GM12878 (cell line): ENCODE results near the gene PAQR8. TPM values are rescaled to one million over a fixed set of nuclear protein-coding genes. Genes with fewer than 3 reads are reported as not detected.

Experiments used
- ATAC-seq: fragments of 200-7000 bp; cut with Tn5 transposase; 3 replicates; pipeline ENCODE4 v1.9.1; 2020; ENCODE audit warnings: mild to moderate bottlenecking, moderate library complexity
- BruUV-seq: library from RNA; stranded (reverse); fragments of 400-500 nt; replicated peaks from 2 replicates; lab custom pipeline; 2021; lab: Mats Ljungman, UMichigan
- CTCF ChIA-PET: fragments of 300-600 bp; sonication (Branson Sonifier 250); formaldehyde crosslinking; extraction: SDS; loops from one replicate; lab custom pipeline; 2021; ENCODE audit warnings: inconsistent platforms; lab: Yijun Ruan, JAX
- POLR2A ChIA-PET: fragments of 350-600 bp; formaldehyde crosslinking; extraction: SDS; loops from one replicate; lab custom pipeline; 2021; ENCODE audit warnings: inconsistent platforms; lab: Charles Lee
- RAD21 ChIA-PET: fragments of 300-600 bp; sonication (Branson Sonifier 250); formaldehyde crosslinking; loops from one replicate; lab custom pipeline; 2023; ENCODE audit warnings: antibody characterized with exemption; ENCODE audit not compliant: unreplicated experiment; lab: Charles Lee
- SMC1A ChIA-PET: fragments of 300-600 bp; sonication (Branson Sonifier 250); formaldehyde crosslinking; loops from one replicate; lab custom pipeline; 2023; ENCODE audit not compliant: unreplicated experiment, uncharacterized antibody; lab: Charles Lee
- DNase-seq: peaks from one replicate; pipeline ENCODE4 v3.0.0-alpha.2; 2011; ENCODE audit warnings: low read depth, low spot score
- FAIRE-seq: peaks from 3 replicates; lab custom pipeline; 2011; peaks lifted over from hg19 to GRCh38; lab: Jason Lieb, UNC
- H2AFZ ChIP-seq: 2 replicates; pipeline ENCODE4 v1.6.0; 2011; ENCODE audit warnings: low read depth, low read length, control low read depth; ENCODE audit not compliant: control insufficient read depth
- H3K27ac ChIP-seq: 2 replicates; pipeline ENCODE4 v1.5.1; 2011; ENCODE audit warnings: control low read depth; ENCODE audit not compliant: control insufficient read depth, insufficient read depth
- H3K27me3 ChIP-seq, 2 experiments: replicated peaks in 1 of 2; 2 replicates each; pipeline versions ENCODE4 v1.6.0 to v1.6.1; 2011; ENCODE audit warnings: low read length in 1 of 2; ENCODE audit not compliant: control insufficient read depth in 2 of 2, insufficient read depth in 2 of 2
- H3K36me3 ChIP-seq, 2 experiments: 2 replicates each; pipeline ENCODE4 v1.5.1; 2011; ENCODE audit warnings: low read length in 1 of 2; ENCODE audit not compliant: control insufficient read depth in 2 of 2, insufficient read depth in 2 of 2
- H3K4me1 ChIP-seq: 2 replicates; pipeline ENCODE4 v1.6.1; 2011; ENCODE audit warnings: mild to moderate bottlenecking, low read length, moderate library complexity, mixed read lengths; ENCODE audit not compliant: control insufficient read depth, insufficient read depth
- H3K4me2 ChIP-seq: 2 replicates; pipeline ENCODE4 v1.6.0; 2011; ENCODE audit warnings: control low read depth; ENCODE audit not compliant: control insufficient read depth, insufficient read depth
- H3K4me3 ChIP-seq: fragments of 200-600 bp; sonication (generic); 2 replicates; pipeline ENCODE4 v1.5.1; 2016
- H3K79me2 ChIP-seq: 2 replicates; pipeline ENCODE4 v1.6.0; 2011; ENCODE audit warnings: low read length; ENCODE audit not compliant: control insufficient read depth, insufficient read depth
- H3K9ac ChIP-seq: 2 replicates; pipeline ENCODE4 v1.8.0; 2011; ENCODE audit warnings: low read length, control low read depth, mixed read lengths; ENCODE audit not compliant: control insufficient read depth, insufficient read depth
- H3K9me3 ChIP-seq: replicated peaks from 3 replicates; pipeline ENCODE4 v1.5.1; 2011; ENCODE audit warnings: mild to moderate bottlenecking, low read length; ENCODE audit not compliant: control insufficient read depth, insufficient read depth
- H4K20me1 ChIP-seq: 2 replicates; pipeline ENCODE4 v1.6.0; 2011; ENCODE audit not compliant: control insufficient read depth, insufficient read depth
- ASH2L ChIP-seq: fragments of 300-600, 200-600 bp; sonication (generic); IDR thresholded peaks from 2 replicates; pipeline ENCODE4 v1.6.1; 2017; ENCODE audit warnings: low read depth, mild to moderate bottlenecking, borderline replicate concordance
- CREM ChIP-seq: IDR thresholded peaks from 2 replicates; pipeline ENCODE4 v1.6.1; 2014; ENCODE audit warnings: antibody characterized with exemption, low read depth
- JUNB ChIP-seq: IDR thresholded peaks from 2 replicates; pipeline ENCODE4 v1.6.1; 2016; ENCODE audit warnings: antibody characterized with exemption, mild to moderate bottlenecking
- MEF2A ChIP-seq: IDR thresholded peaks from 2 replicates; pipeline ENCODE4 v1.6.1; 2011; ENCODE audit warnings: low read depth, mild to moderate bottlenecking, low read length, moderate library complexity; ENCODE audit not compliant: insufficient read depth
- MTA3 ChIP-seq: IDR thresholded peaks from 2 replicates; pipeline ENCODE4 v1.6.1; 2012; ENCODE audit warnings: low read length, inconsistent platforms, borderline replicate concordance
- ZNF24 ChIP-seq: fragments of 450-650 bp; IDR thresholded peaks from 2 replicates; pipeline ENCODE4 v1.6.1; 2017; ENCODE audit warnings: antibody characterized with exemption, mild to moderate bottlenecking
- ZNF622 ChIP-seq: fragments of 450-650 bp; IDR thresholded peaks from 2 replicates; pipeline ENCODE4 v1.6.1; 2017; ENCODE audit warnings: mild to moderate bottlenecking, inconsistent platforms
- WGBS: methylation state at CpG from one replicate; pipeline ENCODE4 v1.1.6; 2016; ENCODE audit warnings: low lambda C conversion rate; ENCODE audit not compliant: insufficient replicate concordance, insufficient coverage; ENCODE audit errors: missing lambda C conversion rate; 5-methylcytosine and 5-hydroxymethylcytosine counted together
- in situ Hi-C: fragments of 300-500 bp; cut with MboI; formaldehyde crosslinking; loops from 9 replicates; pipeline ENCODE4 v1.14.3; 2018; ENCODE audit warnings: mixed read lengths
- intact Hi-C: fragments of 100-400 bp; cut with micrococcal nuclease; formaldehyde crosslinking; loops from one replicate; pipeline ENCODE4 v1.14.2; 2022; ENCODE audit not compliant: unreplicated experiment
- polyA plus RNA-seq, 11 experiments: library from polyadenylated mRNA; depleted of rRNA in 4 of 11; unstranded in 6 of 11; stranded (reverse) in 5 of 11; fragments of >200 nt; fragmentation: Nextera tagmentation in 4 of 11; fragmentation: Illumina TruSeq in 1 of 11; extraction: Ambion mirVana in 4 of 11; extraction: Trizol in 1 of 11; gene quantifications; 1 replicate in 1 of 11; 2 replicates in 10 of 11; pipeline versions ENCODE4 v1.2.1 to v1.2.3, GENCODE V29; 2011 to 2016; ENCODE audit warnings: inconsistent platforms in 2 of 11, missing spikeins in 2 of 11, low read depth in 1 of 11
- total RNA-seq, 4 experiments: library from RNA; depleted of rRNA in 3 of 4; stranded (reverse); fragments of >200 nt in 3 of 4; fragmentation: Illumina TruSeq in 1 of 4; extraction: Trizol in 1 of 4; gene quantifications; 2 replicates each; pipeline versions ENCODE4 v1.2.1 to v1.2.3, GENCODE V29; 2013 to 2021
- TF ChIP-seq, protein P1 (sequence below): fragments of 450-650 bp; IDR thresholded peaks from 2 replicates; pipeline ENCODE4 v1.6.1; 2018; ENCODE audit warnings: mild to moderate bottlenecking, low read depth, moderate library complexity; ENCODE audit not compliant: partially characterized antibody
- TF ChIP-seq, protein P2 (sequence below): fragments of 150-350 bp; IDR thresholded peaks from 2 replicates; pipeline ENCODE4 v1.6.1; 2016; ENCODE audit warnings: low read depth, low read length
- TF ChIP-seq, protein P3 (sequence below): fragments of 450-650 bp; formaldehyde crosslinking; IDR thresholded peaks from 2 replicates; pipeline ENCODE4 v1.4.0; 2022; ENCODE audit warnings: mild to moderate bottlenecking, moderate library complexity
- TF ChIP-seq, protein P4 (sequence below): fragments of 150-350 bp; IDR thresholded peaks from 2 replicates; pipeline ENCODE4 v1.6.1; 2014; ENCODE audit warnings: mild to moderate bottlenecking, low read depth, low read length

PAQR8 gene
- total and polyA plus RNA-seq, 10 of the 15 experiments (the other 5 are each of a cell fraction or from before 2014, with no cell fraction given): 3.9 to 22.4 (median 14.6) TPM

DNA sequence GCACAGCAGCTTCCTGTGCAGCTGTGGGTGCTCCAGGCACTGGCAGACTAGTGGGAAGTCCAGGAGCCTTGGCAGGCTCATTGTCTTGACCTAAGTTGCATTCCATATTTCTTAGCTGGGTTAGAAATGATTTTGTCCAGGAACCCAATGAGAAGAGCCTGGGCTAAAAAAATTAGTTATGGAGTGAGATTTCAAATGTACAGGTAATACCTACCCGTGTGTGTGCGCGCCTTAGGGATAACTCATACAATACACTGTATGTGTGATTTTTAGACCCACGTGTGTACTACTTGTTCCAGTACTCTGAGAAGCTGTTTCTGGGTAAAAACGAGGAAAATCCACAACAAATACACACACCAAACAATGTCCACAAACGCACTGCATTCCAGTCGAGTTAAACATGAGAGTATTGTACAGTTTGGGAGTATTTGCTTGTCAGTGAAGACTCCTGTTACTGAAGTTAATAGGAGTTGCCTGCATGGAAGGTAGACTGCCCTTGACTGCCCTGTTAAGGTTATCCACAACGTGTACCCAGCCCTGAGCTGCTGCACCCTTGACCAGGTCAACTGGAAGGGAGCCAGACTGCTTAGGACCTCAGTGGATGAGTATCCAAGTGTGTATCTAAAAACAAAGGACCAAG is 1.4 kb downstream of the PAQR8 start:
- BruUV-seq: TSS peak; percentile 48
- H3K79me2 ChIP-seq: peaks cover 37% of the 10 kb centered on the region
- WGBS: 48% methylated on average over 8 of the region's 8 CpGs
- ATAC-seq: peak; percentile 15
- no peaks in the 10 kb centered on the region for H4K20me1 ChIP-seq
- DNase-seq: no peak
- RAD21 ChIA-PET: interaction anchor here (0.9 to 8.3 kb wide), 14 partner anchors 12 to 83 kb away, joined by 3 to 125 read pairs (median 10); partner anchors contain the start of gene MCM3
- peak overlapping the region; percentile 94 for H3K4me3 ChIP-seq
- H3K36me3 ChIP-seq: peaks cover 2 to 3% of the 10 kb centered on the region in 2 experiments; a peak in 2 of 4 replicates
- H3K9ac ChIP-seq: peak overlapping the region; percentile 86
- H3K4me2 ChIP-seq: peak overlapping the region; percentile 89
- H3K27ac ChIP-seq: peak overlapping the region; percentile 80
- SMC1A ChIA-PET: interaction anchor here (1.1 to 8.3 kb wide), 12 partner anchors 9 to 300 kb away, joined by 3 to 112 read pairs (median 15); partner anchors contain the start of gene MCM3
- no peaks in the 10 kb centered on the region for H3K27me3 ChIP-seq
- POLR2A ChIA-PET: interaction anchor here (0.5 to 7.6 kb wide), 14 partner anchors 11 to 78 kb away, joined by 3 to 79 read pairs (median 6); partner anchors contain the start of gene MCM3
- peaks cover 20% of the 10 kb centered on the region for H3K4me1 ChIP-seq
- FAIRE-seq: no peak
- in situ Hi-C loops (no loop called here), intact Hi-C loops (loop anchor here (2.0 kb wide), 2 partner anchors 35 to 67 kb away; no protein-coding TSS in a partner anchor)
- CTCF ChIA-PET: interaction anchor here (1.0 to 8.8 kb wide), 11 partner anchors 8 to 79 kb away, joined by 3 to 110 read pairs (median 9); partner anchors contain the start of genes EFHC1 and MCM3
- no peaks in the 10 kb centered on the region for H3K9me3 ChIP-seq
- peak overlapping the region; percentile 73; the same call in 1 of the 2 replicates for H2AFZ ChIP-seq
- TF ChIP-seq, protein P1, sequence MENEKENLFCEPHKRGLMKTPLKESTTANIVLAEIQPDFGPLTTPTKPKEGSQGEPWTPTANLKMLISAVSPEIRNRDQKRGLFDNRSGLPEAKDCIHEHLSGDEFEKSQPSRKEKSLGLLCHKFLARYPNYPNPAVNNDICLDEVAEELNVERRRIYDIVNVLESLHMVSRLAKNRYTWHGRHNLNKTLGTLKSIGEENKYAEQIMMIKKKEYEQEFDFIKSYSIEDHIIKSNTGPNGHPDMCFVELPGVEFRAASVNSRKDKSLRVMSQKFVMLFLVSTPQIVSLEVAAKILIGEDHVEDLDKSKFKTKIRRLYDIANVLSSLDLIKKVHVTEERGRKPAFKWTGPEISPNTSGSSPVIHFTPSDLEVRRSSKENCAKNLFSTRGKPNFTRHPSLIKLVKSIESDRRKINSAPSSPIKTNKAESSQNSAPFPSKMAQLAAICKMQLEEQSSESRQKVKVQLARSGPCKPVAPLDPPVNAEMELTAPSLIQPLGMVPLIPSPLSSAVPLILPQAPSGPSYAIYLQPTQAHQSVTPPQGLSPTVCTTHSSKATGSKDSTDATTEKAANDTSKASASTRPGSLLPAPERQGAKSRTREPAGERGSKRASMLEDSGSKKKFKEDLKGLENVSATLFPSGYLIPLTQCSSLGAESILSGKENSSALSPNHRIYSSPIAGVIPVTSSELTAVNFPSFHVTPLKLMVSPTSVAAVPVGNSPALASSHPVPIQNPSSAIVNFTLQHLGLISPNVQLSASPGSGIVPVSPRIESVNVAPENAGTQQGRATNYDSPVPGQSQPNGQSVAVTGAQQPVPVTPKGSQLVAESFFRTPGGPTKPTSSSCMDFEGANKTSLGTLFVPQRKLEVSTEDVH: no peak
- TF ChIP-seq MTA3: no peak
- TF ChIP-seq ASH2L: no peak
- TF ChIP-seq ZNF622: no peak
- TF ChIP-seq CREM: no peak
- TF ChIP-seq, protein P2, sequence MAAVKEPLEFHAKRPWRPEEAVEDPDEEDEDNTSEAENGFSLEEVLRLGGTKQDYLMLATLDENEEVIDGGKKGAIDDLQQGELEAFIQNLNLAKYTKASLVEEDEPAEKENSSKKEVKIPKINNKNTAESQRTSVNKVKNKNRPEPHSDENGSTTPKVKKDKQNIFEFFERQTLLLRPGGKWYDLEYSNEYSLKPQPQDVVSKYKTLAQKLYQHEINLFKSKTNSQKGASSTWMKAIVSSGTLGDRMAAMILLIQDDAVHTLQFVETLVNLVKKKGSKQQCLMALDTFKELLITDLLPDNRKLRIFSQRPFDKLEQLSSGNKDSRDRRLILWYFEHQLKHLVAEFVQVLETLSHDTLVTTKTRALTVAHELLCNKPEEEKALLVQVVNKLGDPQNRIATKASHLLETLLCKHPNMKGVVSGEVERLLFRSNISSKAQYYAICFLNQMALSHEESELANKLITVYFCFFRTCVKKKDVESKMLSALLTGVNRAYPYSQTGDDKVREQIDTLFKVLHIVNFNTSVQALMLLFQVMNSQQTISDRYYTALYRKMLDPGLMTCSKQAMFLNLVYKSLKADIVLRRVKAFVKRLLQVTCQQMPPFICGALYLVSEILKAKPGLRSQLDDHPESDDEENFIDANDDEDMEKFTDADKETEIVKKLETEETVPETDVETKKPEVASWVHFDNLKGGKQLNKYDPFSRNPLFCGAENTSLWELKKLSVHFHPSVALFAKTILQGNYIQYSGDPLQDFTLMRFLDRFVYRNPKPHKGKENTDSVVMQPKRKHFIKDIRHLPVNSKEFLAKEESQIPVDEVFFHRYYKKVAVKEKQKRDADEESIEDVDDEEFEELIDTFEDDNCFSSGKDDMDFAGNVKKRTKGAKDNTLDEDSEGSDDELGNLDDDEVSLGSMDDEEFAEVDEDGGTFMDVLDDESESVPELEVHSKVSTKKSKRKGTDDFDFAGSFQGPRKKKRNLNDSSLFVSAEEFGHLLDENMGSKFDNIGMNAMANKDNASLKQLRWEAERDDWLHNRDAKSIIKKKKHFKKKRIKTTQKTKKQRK: no peak
- TF ChIP-seq JUNB: no peak
- no peak for TF ChIP-seq MEF2A
- TF ChIP-seq, protein P3, sequence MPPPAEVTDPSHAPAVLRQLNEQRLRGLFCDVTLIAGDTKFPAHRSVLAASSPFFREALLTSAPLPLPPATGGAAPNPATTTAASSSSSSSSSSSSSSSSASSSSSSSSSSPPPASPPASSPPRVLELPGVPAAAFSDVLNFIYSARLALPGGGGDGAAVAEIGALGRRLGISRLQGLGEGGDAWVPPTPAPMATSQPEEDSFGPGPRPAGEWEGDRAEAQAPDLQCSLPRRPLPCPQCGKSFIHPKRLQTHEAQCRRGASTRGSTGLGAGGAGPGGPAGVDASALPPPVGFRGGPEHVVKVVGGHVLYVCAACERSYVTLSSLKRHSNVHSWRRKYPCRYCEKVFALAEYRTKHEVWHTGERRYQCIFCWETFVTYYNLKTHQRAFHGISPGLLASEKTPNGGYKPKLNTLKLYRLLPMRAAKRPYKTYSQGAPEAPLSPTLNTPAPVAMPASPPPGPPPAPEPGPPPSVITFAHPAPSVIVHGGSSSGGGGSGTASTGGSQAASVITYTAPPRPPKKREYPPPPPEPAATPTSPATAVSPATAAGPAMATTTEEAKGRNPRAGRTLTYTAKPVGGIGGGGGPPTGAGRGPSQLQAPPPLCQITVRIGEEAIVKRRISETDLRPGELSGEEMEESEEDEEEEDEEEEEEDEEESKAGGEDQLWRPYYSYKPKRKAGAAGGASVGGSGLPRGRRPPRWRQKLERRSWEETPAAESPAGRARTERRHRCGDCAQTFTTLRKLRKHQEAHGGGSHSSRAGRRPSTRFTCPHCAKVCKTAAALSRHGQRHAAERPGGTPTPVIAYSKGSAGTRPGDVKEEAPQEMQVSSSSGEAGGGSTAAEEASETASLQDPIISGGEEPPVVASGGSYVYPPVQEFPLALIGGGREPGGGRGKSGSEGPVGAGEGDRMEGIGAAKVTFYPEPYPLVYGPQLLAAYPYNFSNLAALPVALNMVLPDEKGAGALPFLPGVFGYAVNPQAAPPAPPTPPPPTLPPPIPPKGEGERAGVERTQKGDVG (CRISPR knock-in tag): no peak
- TF ChIP-seq, protein P4, sequence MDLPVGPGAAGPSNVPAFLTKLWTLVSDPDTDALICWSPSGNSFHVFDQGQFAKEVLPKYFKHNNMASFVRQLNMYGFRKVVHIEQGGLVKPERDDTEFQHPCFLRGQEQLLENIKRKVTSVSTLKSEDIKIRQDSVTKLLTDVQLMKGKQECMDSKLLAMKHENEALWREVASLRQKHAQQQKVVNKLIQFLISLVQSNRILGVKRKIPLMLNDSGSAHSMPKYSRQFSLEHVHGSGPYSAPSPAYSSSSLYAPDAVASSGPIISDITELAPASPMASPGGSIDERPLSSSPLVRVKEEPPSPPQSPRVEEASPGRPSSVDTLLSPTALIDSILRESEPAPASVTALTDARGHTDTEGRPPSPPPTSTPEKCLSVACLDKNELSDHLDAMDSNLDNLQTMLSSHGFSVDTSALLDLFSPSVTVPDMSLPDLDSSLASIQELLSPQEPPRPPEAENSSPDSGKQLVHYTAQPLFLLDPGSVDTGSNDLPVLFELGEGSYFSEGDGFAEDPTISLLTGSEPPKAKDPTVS: no peak
- TF ChIP-seq ZNF24: no peak
